Neural crest cell (in vitro differentiated cells): Measurements from ENCODE around the gene DLX3. TPM values are rescaled to one million over a fixed set of nuclear protein-coding genes. Genes with fewer than 3 reads are reported as not detected.
A peak's percentile ranks its signal among the peaks of the same experiment; 100 is the strongest.

ENCODE experiments used
- DNase-seq: peaks from one replicate; pipeline ENCODE4 v3.0.0; 2021; ENCODE audit warnings: low read depth, mixed read lengths, low spot score
- H3K27ac Mint-ChIP-seq: one replicate; pipeline ENCODE4 v1.8.0; 2021; ENCODE audit warnings: mild to moderate bottlenecking, mixed read lengths; ENCODE audit not compliant: unreplicated experiment
- H3K27me3 Mint-ChIP-seq: 2 replicates; pipeline ENCODE4 v1.8.0; 2021; ENCODE audit warnings: low read depth, mild to moderate bottlenecking, mixed read lengths
- H3K36me3 Mint-ChIP-seq: 2 replicates; pipeline ENCODE4 v1.8.0; 2021; ENCODE audit warnings: low read depth, mild to moderate bottlenecking, mixed read lengths
- H3K4me1 Mint-ChIP-seq: 2 replicates; pipeline ENCODE4 v1.8.0; 2021; ENCODE audit warnings: mixed read lengths
- H3K4me3 Mint-ChIP-seq: one replicate; pipeline ENCODE4 v1.8.0; 2021; ENCODE audit warnings: mild to moderate bottlenecking, mixed read lengths
- H3K9me3 Mint-ChIP-seq: 2 replicates; pipeline ENCODE4 v1.8.0; 2021; ENCODE audit warnings: mixed read lengths
- total RNA-seq: library from RNA; stranded (reverse); gene quantifications from 2 replicates; pipeline ENCODE4 v1.2.1, GENCODE V29; 2021
- TF ChIP-seq, protein P1 (sequence below): fragments of 200-600 bp; sonication (generic); conservative IDR thresholded peaks from 2 replicates; pipeline ENCODE4 v1.5.0; 2021; ENCODE audit warnings: antibody characterized with exemption, mild to moderate bottlenecking

DLX3 gene
- total RNA-seq, 1 donor from 2014 or later: 1.0 TPM

DNA sequence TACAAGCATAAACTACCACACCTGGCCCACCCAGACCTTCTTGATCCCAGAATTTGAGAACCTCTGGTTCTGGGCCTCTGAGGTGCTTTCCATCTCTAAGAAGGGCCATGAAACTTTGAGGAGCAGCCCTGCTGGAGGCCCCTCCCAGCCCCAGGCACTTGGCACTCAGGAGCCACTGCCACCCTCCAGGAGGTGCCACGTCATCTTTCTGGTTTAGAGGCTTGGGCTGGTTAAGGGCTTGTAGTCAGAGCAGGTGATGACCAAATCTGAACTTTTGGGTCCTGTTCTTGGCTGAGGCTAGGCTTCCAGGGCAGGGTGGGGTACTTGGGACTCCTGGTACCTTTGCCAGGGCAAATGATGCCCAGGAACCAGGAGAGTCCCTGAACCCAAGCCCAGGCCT, 39.9 kb downstream of the DLX3 start:
- H3K9me3 Mint-ChIP-seq: no peaks in the 10 kb centered on the region
- H3K27me3 Mint-ChIP-seq: peaks cover 73% of the 10 kb centered on the region
- no peak overlapping the region for H3K27ac Mint-ChIP-seq
- no peaks in the 10 kb centered on the region for H3K4me1 Mint-ChIP-seq
- DNase-seq: no peak
- TF ChIP-seq, protein P1, sequence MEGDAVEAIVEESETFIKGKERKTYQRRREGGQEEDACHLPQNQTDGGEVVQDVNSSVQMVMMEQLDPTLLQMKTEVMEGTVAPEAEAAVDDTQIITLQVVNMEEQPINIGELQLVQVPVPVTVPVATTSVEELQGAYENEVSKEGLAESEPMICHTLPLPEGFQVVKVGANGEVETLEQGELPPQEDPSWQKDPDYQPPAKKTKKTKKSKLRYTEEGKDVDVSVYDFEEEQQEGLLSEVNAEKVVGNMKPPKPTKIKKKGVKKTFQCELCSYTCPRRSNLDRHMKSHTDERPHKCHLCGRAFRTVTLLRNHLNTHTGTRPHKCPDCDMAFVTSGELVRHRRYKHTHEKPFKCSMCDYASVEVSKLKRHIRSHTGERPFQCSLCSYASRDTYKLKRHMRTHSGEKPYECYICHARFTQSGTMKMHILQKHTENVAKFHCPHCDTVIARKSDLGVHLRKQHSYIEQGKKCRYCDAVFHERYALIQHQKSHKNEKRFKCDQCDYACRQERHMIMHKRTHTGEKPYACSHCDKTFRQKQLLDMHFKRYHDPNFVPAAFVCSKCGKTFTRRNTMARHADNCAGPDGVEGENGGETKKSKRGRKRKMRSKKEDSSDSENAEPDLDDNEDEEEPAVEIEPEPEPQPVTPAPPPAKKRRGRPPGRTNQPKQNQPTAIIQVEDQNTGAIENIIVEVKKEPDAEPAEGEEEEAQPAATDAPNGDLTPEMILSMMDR: no peak
- H3K4me3 Mint-ChIP-seq: no peak overlapping the region
- H3K36me3 Mint-ChIP-seq: no peaks in the 10 kb centered on the region

DNA sequence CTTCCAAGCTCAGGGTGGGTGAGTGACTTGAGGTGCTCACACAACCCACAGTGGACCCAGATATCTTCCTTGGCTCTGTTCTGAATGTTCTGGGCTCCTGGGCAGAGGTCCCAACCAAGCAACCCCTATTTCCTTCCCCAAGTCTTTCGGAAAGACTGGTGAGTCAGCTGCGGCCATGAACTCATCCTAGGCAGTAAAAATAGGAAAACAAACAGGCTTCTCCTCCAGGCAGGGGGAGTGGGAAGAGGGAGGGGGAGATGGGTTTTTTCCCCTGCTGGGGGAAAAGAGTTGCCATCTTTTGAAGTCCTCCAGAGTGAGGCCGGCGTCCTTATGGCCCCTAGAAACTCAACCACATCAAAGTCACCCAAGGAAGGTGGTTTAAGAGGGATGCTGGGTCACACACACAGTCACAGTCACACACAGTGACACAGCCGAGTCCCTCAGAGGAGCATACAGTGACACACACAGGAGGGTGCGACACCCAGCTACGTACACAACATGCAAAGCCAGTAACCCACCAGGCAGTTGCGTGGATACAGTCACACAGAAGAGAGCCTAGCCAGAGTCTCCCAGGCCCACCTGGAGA, 42.0 kb downstream of the DLX3 start:
- Mint-ChIP-seq H3K4me1 (no peaks in the 10 kb centered on the region), H3K9me3 (no peaks in the 10 kb centered on the region), H3K27me3 (peaks cover 68% of the 10 kb centered on the region), H3K27ac (no peak overlapping the region), H3K36me3 (no peaks in the 10 kb centered on the region), H3K4me3 (no peak overlapping the region)
- TF ChIP-seq, protein P1: no peak
- no peak for DNase-seq

DNA sequence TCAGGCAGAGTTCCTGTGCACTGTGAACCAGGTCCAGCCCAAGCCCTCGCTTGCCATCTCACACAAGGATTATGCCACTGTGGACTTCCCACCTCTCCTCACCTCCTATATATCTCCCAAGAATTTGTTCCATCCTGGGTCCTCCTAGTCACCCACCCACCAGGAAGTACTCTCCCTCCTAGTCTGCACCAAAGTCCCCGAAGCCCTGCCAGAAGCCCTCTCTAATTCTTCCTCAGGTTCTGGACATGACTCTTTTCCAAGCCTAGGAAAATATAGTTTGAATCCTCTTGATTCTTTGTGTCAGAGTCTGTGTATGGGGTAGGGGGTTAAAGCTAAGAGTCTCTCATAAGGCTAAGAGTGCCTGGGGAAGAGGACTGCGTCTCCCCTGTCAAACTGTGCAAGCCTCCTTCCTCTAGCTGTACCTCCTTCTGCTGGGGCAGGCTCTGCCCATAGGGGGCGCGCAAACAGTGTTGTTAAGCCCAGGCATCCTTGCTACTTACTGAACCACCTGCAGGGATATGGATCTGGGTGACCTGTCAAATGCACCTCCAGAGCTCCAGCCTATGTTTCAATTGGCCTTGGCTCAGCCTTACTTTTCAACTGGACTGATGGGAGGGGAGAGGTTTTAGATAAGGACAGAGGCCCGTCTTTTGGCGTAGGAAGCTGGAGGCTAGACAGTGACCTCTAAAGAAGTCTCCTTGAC, 42.7 kb downstream of the DLX3 start:
- TF ChIP-seq, protein P1: peak; percentile 83
- H3K4me1 Mint-ChIP-seq: no peaks in the 10 kb centered on the region
- H3K9me3 Mint-ChIP-seq: no peaks in the 10 kb centered on the region
- peaks cover 64% of the 10 kb centered on the region for H3K27me3 Mint-ChIP-seq
- H3K36me3 Mint-ChIP-seq: no peaks in the 10 kb centered on the region
- DNase-seq: peak; percentile 83
- H3K27ac Mint-ChIP-seq: no peak overlapping the region
- no peak overlapping the region for H3K4me3 Mint-ChIP-seq

DNA sequence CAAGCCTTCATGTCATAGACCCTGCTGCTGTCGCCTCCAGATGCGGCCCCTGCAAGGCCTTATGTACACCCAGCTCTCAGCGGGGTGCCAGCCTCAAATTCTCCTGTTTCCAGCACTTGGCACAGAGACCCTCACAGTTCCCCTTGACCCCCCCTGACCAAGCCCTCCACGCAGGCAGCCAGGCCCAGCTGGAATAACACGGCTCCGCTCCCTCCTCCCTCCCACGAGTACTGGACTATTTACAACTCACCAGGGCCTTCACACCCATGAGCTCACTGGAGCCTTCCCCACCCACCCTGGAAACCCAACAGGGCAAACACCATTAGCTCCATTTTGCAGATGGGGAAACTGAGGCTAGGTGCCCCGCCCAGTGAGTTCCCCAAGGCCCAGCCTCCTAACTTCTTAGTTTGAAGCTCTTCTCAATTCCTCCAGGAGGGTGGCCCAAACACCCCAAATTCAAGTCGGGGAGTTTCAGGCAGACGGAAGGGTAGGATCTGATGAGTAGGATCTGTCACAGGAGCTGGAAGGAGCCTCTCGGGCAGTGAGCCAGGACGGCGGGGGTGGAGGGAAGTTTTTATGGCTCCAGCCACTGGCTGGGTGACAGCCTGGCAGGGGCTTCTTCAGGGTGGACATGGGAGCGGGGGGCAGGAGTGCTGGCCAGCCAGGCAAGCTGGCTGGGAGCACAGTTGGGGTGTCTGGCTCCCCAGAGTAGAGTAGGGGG, 43.5 kb downstream of the DLX3 start:
- Mint-ChIP-seq H3K27me3 (peaks cover 57% of the 10 kb centered on the region), H3K4me3 (no peak overlapping the region)
- DNase-seq: no peak

DNA sequence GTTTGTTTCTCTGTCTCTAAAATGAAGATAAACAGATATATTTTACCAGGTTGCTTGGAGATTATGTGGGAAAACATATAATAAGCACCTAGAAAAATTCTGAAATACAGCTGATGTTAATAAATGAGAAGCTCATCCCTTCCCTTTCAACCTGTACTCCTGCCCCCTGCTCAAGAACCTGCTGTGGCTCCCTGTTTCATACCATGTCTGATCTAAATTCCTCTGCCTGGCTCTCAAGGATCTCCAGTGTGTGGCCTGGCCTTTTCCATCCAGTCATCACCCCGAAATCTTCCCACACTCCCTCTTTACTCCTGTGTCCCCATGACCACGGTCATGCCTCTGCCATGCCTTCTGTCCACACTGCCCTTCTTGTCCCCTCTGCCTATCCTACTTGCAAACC, 45.4 kb downstream of the DLX3 start:
- Mint-ChIP-seq H3K9me3 (no peaks in the 10 kb centered on the region), H3K27me3 (peaks cover 58% of the 10 kb centered on the region), H3K4me1 (peaks cover 2% of the 10 kb centered on the region), H3K27ac (no peak overlapping the region), H3K4me3 (no peak overlapping the region), H3K36me3 (no peaks in the 10 kb centered on the region)
- no peak for DNase-seq
- TF ChIP-seq, protein P1: no peak

More for the DNA sequence above, 43.5 kb downstream of the DLX3 start:
- no peaks in the 10 kb centered on the region for H3K36me3 Mint-ChIP-seq
- no peak overlapping the region for H3K27ac Mint-ChIP-seq
- no peaks in the 10 kb centered on the region for H3K4me1 Mint-ChIP-seq
- TF ChIP-seq, protein P1: no peak
- H3K9me3 Mint-ChIP-seq: no peaks in the 10 kb centered on the region
